BLaER1 treated with 17β-estradiol and CSF1 and Interleukin-3, amounts not matched to agents 10 nM and 100 nM (cell line): Measurements from ENCODE around the gene SHISA4.
"Not testable (repeated sequence)": the region's sequence is repeated elsewhere in the genome, so short reads cannot be mapped to it uniquely, and the experiment has no call there.

ENCODE experiments used
- H3K27ac ChIP-seq, 11 experiments: shearing (Covaris generic); formaldehyde crosslinking; 2 replicates each; pipeline ENCODE4 v1.8.1; 2022
- H3K27me3 ChIP-seq, 11 experiments: shearing (Covaris generic); formaldehyde crosslinking; 2 replicates each; pipeline ENCODE4 v1.8.1; 2022
- H3K36me3 ChIP-seq, 11 experiments: shearing (Covaris generic); formaldehyde crosslinking; 2 replicates each; pipeline ENCODE4 v1.8.1; 2022
- H3K4me1 ChIP-seq, 10 experiments: shearing (Covaris generic); formaldehyde crosslinking; 2 replicates each; pipeline ENCODE4 v1.8.1; 2022
- H3K4me2 ChIP-seq, 11 experiments: shearing (Covaris generic); formaldehyde crosslinking; 2 replicates each; pipeline ENCODE4 v1.8.1; 2022
- H3K4me3 ChIP-seq, 10 experiments: shearing (Covaris generic); formaldehyde crosslinking; 2 replicates each; pipeline ENCODE4 v1.8.1; 2022
- H3K9ac ChIP-seq, 11 experiments: shearing (Covaris generic); formaldehyde crosslinking; 2 replicates each; pipeline ENCODE4 v1.8.1; 2022
- H3K9me3 ChIP-seq, 11 experiments: shearing (Covaris generic); formaldehyde crosslinking; replicated peaks in 1 of 11; 2 replicates each; pipeline ENCODE4 v1.8.1; 2022
- H4K20me1 ChIP-seq, 11 experiments: shearing (Covaris generic); formaldehyde crosslinking; 2 replicates each; pipeline ENCODE4 v1.8.1; 2022
- Cebpa-rat ChIP-seq, 11 experiments: shearing (Covaris generic); IDR thresholded peaks; 2 replicates each; pipeline ENCODE4 v1.8.1; 2022

SHISA4 gene, protein sequence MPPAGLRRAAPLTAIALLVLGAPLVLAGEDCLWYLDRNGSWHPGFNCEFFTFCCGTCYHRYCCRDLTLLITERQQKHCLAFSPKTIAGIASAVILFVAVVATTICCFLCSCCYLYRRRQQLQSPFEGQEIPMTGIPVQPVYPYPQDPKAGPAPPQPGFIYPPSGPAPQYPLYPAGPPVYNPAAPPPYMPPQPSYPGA

DNA sequence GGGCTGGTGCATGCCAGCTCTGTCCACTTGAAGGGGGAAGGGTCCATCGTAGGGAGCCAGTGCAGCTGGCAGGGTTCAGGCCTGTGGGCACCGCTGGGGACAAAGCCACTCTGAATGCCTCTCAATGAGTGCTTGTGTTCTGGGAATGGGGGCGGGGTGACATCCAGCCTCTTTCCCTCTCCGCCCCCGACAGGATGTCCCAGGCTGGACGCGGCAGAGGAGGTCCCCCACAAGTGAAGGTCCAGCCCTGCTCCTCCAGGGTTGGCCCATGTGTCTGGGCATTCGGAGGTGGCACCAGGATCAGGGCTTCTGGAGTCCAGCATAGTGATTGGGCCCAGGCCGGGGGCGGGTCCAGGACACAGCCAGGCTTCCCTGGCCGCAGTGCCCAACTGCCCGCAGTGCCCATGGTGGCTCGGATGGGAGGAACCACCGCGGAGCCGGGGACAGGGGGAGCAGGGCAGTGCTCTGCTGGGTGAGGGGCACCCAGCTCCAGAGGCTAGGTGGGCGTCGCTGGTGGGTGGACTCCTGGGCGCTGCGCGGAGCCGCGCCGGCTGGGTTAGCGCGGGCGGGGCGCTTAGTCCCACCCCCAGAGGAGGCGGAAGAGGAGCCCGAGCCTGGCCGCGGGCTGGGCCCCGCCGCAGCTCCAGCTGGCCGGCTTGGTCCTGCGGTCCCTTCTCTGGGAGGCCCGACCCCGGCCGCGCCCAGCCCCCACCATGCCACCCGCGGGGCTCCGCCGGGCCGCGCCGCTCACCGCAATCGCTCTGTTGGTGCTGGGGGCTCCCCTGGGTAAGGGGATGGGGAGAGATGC is at the start of gene SHISA4:
Gene SHISA4 (plus strand): TSS at position 617 of the 808 bp plus-strand sequence. CDS start 97 bp downstream, at position 714.
- no peak within 1 kb of the TSS for H3K27ac ChIP-seq
- peak within 1 kb of the TSS; percentile 31 to 58 (median 38); a peak in 16 of 20 replicates for H3K4me3 ChIP-seq
- peaks cover 0 to 19% (median 0%) of the 10 kb centered on the region in 11 experiments; a peak in 7 of 22 replicates for H4K20me1 ChIP-seq

DNA sequence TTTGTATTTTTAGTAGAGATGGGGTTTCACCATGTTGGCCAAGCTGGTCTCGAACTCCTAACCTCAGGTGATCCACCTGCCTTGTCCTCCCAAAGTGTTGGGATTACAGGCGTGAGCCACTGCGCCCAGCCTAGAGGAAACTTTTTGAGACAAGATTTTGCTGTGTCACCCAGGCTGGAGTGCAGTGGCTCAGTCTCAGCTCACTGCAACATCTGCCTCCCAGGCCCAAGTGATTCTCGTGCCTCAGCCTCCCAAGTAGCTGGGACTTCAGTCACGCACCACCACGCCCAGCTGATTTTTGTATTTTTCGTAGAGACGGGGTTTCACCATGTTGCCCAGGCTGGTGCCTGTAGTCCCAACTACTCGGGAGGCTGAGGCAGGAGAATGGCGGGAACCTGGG is 49.6 kb upstream of the SHISA4 start:
- H3K27me3 ChIP-seq, H3K4me2 ChIP-seq, H3K9ac ChIP-seq, H3K4me3 ChIP-seq, H3K9me3 ChIP-seq, H3K27ac ChIP-seq: not testable (repeated sequence)
- Histone ChIP-seq H4K20me1 (peaks cover 53 to 100% (median 95%) of the 10 kb centered on the region in 11 experiments; a peak in 21 of 22 replicates), H3K4me1 (peaks cover 29 to 57% (median 46%) of the 10 kb centered on the region in 10 experiments), H3K36me3 (peaks cover 29 to 92% (median 66%) of the 10 kb centered on the region in 11 experiments)

More for the DNA sequence above, at the start of gene SHISA4:
- no peak for TF ChIP-seq Cebpa-rat (IDR thresholded peaks at IDR 0.05)
- Histone ChIP-seq H3K9me3 (no peaks in the 10 kb centered on the region), H3K36me3 (no peaks in the 10 kb centered on the region), H3K9ac (peak within 1 kb of the TSS in 4 of 11 experiments; percentile 41 to 60 (median 49); a peak in 7 of 22 replicates), H3K27me3 (peaks cover 35 to 52% (median 44%) of the 10 kb centered on the region in 11 experiments), H3K4me1 (peaks cover 13 to 48% (median 20%) of the 10 kb centered on the region in 10 experiments), H3K4me2 (peak within 1 kb of the TSS; percentile 34 to 72 (median 60))

DNA sequence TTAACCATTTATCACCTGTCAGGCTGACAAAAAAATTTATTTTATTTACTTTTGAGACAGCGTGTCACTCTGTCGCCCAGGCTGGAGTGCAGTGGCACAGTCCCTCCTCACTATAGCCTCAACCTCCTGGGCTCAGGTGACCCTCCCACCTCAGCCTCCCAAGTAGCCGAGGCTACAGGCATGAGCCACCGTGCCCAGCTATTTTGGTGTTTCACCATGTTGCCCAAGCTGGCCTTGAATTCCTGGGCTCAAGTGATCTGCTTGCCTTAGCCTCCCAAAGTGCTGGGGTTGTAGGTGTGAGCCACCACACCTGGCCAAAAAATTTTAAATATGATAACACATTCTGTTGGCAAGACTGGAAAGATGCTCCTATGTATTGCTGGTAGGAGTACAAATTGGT is 48.6 kb upstream of the SHISA4 start:
- H3K4me2 ChIP-seq = no peak overlapping the region
- H3K9ac ChIP-seq = no peak overlapping the region
- H3K4me3 ChIP-seq = no peak overlapping the region
- peaks cover 19 to 50% (median 37%) of the 10 kb centered on the region in 10 experiments for H3K4me1 ChIP-seq
- H3K27ac ChIP-seq = no peak overlapping the region
- H4K20me1 ChIP-seq = peaks cover 48 to 100% (median 96%) of the 10 kb centered on the region in 11 experiments; a peak in 21 of 22 replicates
- H3K36me3 ChIP-seq = peaks cover 29 to 88% (median 65%) of the 10 kb centered on the region in 11 experiments
- H3K9me3 ChIP-seq = no peaks in the 10 kb centered on the region
- H3K27me3 ChIP-seq = no peaks in the 10 kb centered on the region
- TF ChIP-seq Cebpa-rat (IDR thresholded peaks at IDR 0.05) = no peak

DNA sequence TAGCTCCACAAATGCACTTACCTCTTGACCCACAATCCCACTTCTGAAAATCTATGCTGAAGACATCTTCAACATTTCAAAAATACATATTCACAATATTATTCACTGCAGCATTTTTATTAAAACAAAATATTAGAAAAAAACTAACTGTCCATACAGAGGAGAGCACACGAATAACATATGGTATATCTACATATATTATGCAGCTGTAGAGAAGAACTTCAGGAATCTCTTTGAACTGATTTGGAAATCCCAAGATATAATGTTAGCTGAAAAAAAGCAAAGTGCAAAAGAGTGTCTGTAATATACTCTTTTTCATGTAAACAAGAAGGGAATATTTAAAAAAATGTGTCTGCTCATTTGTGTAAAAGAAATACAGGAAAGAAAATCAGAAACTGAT is 48.2 kb upstream of the SHISA4 start:
- Histone ChIP-seq H3K4me3 (no peak overlapping the region), H3K9ac (no peak overlapping the region), H3K4me2 (no peak overlapping the region), H3K4me1 (peaks cover 15 to 51% (median 34%) of the 10 kb centered on the region in 10 experiments), H4K20me1 (peaks cover 52 to 100% (median 95%) of the 10 kb centered on the region in 11 experiments; a peak in 21 of 22 replicates), H3K36me3 (peaks cover 25 to 84% (median 61%) of the 10 kb centered on the region in 11 experiments), H3K9me3 (no peaks in the 10 kb centered on the region), H3K27me3 (no peaks in the 10 kb centered on the region), H3K27ac (no peak overlapping the region)
- TF ChIP-seq Cebpa-rat (IDR thresholded peaks at IDR 0.05) = no peak

DNA sequence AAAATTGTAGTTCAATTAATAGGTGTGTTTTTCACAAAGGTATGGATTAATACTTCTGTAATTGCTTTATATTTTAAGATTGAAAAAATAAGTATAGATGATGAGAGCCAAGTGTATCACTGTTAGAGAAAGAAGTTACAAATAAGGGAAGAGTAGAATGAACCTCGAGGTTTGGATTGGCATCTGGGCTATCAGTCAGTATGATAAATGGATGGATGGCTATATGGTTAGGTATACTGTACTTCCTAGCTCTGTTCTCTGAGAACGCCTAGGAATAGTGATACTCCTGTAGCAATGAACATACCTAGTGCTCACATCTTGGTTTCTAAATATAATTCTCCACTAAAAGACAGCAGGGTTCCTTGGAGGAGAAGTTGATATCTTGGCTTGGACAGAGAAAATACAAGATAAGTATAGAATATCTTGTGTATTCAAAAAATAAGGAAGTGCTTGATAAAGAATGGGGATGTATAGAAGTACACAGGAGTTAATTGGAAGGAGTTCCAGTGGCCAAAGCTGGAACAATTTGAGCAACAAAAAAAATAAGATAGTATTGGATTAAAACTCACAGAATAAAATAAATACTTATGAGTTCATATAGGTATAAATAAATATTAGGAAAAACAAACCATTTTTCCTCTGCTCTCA is 47.3 kb upstream of the SHISA4 start:
- Histone ChIP-seq H3K4me1 (peaks cover 14 to 54% (median 30%) of the 10 kb centered on the region in 10 experiments), H3K36me3 (peaks cover 16 to 83% (median 55%) of the 10 kb centered on the region in 11 experiments), H3K9me3 (no peaks in the 10 kb centered on the region), H4K20me1 (peaks cover 61 to 100% (median 95%) of the 10 kb centered on the region in 11 experiments; a peak in 21 of 22 replicates), H3K27ac (no peak overlapping the region), H3K4me3 (no peak overlapping the region), H3K4me2 (peak overlapping the region in 5 of 11 experiments; percentile 0 to 48 (median 44); a peak in 6 of 22 replicates), H3K9ac (no peak overlapping the region), H3K27me3 (no peaks in the 10 kb centered on the region)
- no peak for TF ChIP-seq Cebpa-rat (IDR thresholded peaks at IDR 0.05)

DNA sequence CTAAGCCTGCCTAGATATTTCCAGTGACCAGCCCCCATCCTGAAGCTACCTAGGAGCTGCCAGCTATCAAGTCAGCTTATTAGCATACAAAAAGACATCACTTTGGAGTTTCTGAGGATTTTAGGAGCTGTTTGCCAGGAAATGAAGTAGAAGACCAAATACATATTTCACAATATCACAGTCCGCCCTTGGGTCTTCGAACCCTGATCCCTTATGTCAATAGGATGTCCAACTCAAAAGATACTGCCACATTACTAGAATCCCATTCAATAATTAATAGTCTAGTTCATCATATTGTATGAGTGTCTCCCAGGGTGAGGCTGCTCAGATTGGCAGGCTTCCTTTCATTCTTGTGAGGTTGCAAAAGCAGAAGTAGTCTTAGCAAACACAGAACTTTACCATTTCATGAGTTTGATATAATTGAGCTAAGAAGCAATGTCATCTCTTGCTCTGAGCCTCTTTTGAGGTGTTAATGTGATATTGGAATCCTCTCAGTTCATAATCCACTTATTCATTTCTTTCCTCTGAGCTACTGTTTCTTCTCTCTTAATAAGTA is 46.1 kb upstream of the SHISA4 start:
- Histone ChIP-seq H3K4me3 (no peak overlapping the region), H3K27me3 (no peaks in the 10 kb centered on the region), H3K9me3 (no peaks in the 10 kb centered on the region), H3K4me2 (peak overlapping the region in 6 of 11 experiments; percentile 0 to 48 (median 44); a peak in 9 of 22 replicates), H3K4me1 (peaks cover 13 to 48% (median 21%) of the 10 kb centered on the region in 10 experiments; a peak in 18 of 20 replicates), H3K36me3 (peaks cover 22 to 83% (median 57%) of the 10 kb centered on the region in 11 experiments), H3K9ac (no peak overlapping the region), H4K20me1 (peaks cover 69 to 100% (median 95%) of the 10 kb centered on the region in 11 experiments; a peak in 21 of 22 replicates), H3K27ac (peak overlapping the region in 1 of 11 experiments; percentile 21; a peak in 1 of 22 replicates)
- peak in 1 of 11 experiments; percentile 19; a peak in 1 of 22 replicates for TF ChIP-seq Cebpa-rat (IDR thresholded peaks at IDR 0.05)

DNA sequence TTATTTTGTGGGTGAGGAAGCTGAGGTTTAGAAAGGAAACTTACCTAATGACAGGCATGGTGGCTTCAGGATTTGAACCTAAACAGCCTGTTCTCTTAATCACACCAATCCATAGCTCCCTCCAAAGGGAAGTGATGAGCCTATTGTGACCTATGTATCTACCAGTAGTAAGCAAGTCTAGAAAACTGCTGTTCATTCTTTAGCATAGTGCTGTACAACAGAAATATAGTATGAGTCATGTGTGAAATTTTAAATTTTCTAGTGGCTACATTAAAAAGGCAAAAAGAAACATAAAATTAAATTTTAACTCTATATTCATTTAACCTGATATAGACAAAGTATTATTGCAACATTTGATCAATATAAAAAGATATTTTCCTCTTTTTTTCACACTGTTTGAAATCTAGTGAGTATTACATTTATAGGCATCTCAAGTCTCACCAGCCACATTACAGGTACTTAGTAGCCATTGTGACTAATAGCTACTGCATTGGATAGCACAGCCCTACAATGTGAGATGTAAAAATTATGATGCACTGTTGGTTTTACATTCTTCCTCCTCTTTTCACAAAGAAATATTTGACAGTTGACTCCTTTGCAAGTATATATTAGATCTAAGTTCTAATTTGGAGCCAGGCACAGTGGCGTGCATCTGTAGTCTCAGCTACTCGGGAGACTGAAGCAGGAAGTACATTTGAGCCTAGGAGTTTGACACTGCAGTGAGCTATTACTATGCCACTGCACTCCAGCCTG is 43.2 kb upstream of the SHISA4 start:
- no peak overlapping the region for H3K27ac ChIP-seq
- TF ChIP-seq Cebpa-rat (IDR thresholded peaks at IDR 0.05) = no peak
- H4K20me1 ChIP-seq = peaks cover 56 to 98% (median 87%) of the 10 kb centered on the region in 11 experiments; a peak in 21 of 22 replicates
- peaks cover 13 to 37% (median 23%) of the 10 kb centered on the region in 10 experiments; a peak in 19 of 20 replicates for H3K4me1 ChIP-seq
- H3K9ac ChIP-seq = no peak overlapping the region
- no peak overlapping the region for H3K4me3 ChIP-seq
- H3K4me2 ChIP-seq = no peak overlapping the region
- H3K36me3 ChIP-seq = peaks cover 38 to 83% (median 64%) of the 10 kb centered on the region in 11 experiments
- no peaks in the 10 kb centered on the region for H3K27me3 ChIP-seq
- no peaks in the 10 kb centered on the region for H3K9me3 ChIP-seq

DNA sequence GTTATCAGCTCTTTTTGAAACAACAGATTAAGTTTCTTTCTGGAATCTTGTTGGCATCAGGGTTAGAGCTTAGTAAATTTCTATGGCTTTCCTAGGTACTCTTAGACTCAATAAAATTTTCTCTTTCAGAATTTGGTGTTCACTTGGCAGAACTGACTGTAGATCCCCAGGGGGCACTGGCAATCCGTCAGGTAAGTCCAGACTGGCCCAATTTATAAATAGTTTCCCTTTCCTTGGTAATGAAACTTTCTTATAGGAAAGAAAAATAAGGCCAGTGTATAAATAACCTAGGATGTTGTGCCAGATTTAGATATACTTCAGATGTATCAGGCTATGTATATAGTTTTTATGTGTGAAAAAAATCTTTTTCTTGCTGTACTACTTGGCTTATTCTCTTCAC is 41.5 kb upstream of the SHISA4 start:
- Histone ChIP-seq H3K36me3 (peaks cover 55 to 86% (median 75%) of the 10 kb centered on the region in 11 experiments), H3K4me1 (peaks cover 11 to 26% (median 19%) of the 10 kb centered on the region in 10 experiments; a peak in 19 of 20 replicates), H3K27me3 (no peaks in the 10 kb centered on the region), H3K27ac (no peak overlapping the region), H3K9me3 (no peaks in the 10 kb centered on the region), H4K20me1 (peaks cover 46 to 82% (median 74%) of the 10 kb centered on the region in 11 experiments; a peak in 21 of 22 replicates), H3K4me2 (no peak overlapping the region), H3K9ac (no peak overlapping the region), H3K4me3 (no peak overlapping the region)
- no peak for TF ChIP-seq Cebpa-rat (IDR thresholded peaks at IDR 0.05)
